ENCODE measurements around the gene CD109.

DNA sequence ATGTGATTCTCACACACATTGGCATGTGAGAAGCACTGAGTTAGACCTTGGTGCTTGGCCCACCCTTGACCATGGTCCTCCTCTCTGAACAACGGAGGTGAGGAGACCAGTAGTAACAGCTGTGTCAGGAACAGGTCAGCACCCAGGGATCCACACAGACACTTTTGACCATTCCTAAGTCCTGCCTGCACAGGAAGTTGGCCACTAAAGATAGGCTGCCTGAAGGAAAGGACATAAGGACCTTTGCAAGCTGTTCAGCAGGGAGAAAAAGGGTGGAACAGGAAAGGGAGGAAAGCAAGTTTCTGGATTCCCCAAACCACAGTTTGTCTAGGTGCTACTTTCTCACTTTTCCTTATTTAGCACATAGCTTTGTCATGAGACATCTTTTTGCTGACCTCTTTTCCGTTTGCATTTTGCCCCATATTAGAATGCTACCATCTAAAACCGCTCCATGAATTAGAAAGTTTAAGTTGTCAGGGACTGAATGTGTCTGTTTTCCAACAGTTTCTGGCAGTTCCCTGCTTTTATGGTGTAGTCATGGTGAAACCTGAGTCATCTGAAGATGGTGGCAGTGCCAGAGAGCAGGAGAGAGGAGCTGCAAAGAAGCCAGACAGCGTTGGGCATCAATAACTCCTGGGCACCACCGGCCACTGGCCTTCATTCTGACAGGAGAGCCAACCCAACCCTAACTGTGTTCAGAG, 1.1 kb upstream of the CD109 start:
- TF ChIP-seq MAZ (IDR thresholded peaks at IDR 0.05; ENCODE audit: borderline replicate concordance, low read depth, low read length) = no peak
- TF ChIP-seq, protein P1, sequence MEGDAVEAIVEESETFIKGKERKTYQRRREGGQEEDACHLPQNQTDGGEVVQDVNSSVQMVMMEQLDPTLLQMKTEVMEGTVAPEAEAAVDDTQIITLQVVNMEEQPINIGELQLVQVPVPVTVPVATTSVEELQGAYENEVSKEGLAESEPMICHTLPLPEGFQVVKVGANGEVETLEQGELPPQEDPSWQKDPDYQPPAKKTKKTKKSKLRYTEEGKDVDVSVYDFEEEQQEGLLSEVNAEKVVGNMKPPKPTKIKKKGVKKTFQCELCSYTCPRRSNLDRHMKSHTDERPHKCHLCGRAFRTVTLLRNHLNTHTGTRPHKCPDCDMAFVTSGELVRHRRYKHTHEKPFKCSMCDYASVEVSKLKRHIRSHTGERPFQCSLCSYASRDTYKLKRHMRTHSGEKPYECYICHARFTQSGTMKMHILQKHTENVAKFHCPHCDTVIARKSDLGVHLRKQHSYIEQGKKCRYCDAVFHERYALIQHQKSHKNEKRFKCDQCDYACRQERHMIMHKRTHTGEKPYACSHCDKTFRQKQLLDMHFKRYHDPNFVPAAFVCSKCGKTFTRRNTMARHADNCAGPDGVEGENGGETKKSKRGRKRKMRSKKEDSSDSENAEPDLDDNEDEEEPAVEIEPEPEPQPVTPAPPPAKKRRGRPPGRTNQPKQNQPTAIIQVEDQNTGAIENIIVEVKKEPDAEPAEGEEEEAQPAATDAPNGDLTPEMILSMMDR (conservative IDR thresholded peaks at IDR 0.05; ENCODE audit: low read depth, low read length) = no peak
- TF ChIP-seq POLR2A (IDR thresholded peaks at IDR 0.05; ENCODE audit: low read depth, low read length) = no peak
- TF ChIP-seq FOS (IDR thresholded peaks at IDR 0.05; ENCODE audit: low read depth, low read length) = no peak
- TF ChIP-seq MAFK (IDR thresholded peaks at IDR 0.05; ENCODE audit: low read depth, low read length) = 0 out of 2 replicates have a peak, but pooled peaks have one; percentile 2
- TF ChIP-seq SMC3 (IDR thresholded peaks at IDR 0.05; ENCODE audit: low read depth, low read length) = no peak
- TF ChIP-seq RCOR1 (IDR thresholded peaks at IDR 0.05; ENCODE audit: insufficient replicate concordance, low read length) = no peak
- TF ChIP-seq RAD21 (IDR thresholded peaks at IDR 0.05; ENCODE audit: low read length) = no peak
- TF ChIP-seq, protein P2, sequence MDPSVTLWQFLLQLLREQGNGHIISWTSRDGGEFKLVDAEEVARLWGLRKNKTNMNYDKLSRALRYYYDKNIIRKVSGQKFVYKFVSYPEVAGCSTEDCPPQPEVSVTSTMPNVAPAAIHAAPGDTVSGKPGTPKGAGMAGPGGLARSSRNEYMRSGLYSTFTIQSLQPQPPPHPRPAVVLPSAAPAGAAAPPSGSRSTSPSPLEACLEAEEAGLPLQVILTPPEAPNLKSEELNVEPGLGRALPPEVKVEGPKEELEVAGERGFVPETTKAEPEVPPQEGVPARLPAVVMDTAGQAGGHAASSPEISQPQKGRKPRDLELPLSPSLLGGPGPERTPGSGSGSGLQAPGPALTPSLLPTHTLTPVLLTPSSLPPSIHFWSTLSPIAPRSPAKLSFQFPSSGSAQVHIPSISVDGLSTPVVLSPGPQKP (IDR thresholded peaks at IDR 0.05; ENCODE audit: borderline replicate concordance, low read depth, low read length) = no peak
- TF ChIP-seq, protein P3, sequence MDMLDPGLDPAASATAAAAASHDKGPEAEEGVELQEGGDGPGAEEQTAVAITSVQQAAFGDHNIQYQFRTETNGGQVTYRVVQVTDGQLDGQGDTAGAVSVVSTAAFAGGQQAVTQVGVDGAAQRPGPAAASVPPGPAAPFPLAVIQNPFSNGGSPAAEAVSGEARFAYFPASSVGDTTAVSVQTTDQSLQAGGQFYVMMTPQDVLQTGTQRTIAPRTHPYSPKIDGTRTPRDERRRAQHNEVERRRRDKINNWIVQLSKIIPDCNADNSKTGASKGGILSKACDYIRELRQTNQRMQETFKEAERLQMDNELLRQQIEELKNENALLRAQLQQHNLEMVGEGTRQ (IDR thresholded peaks at IDR 0.05; ENCODE audit: low read depth, low read length) = no peak
- TF ChIP-seq CEBPB (IDR thresholded peaks at IDR 0.05; ENCODE audit: low read depth, low read length) = no peak
- TF ChIP-seq NFE2L2 (IDR thresholded peaks at IDR 0.05; ENCODE audit: low read depth, low read length) = no peak
- no peak for TF ChIP-seq MXI1 (IDR thresholded peaks at IDR 0.05; ENCODE audit: borderline replicate concordance, low read depth, low read length)
- TF ChIP-seq RFX5 (IDR thresholded peaks at IDR 0.05; ENCODE audit: low read depth, low read length) = no peak

Data from IMR-90 (cell line).